ENCODE data around the gene C1QTNF9.
"Not testable (repeated sequence)": the region's sequence is repeated elsewhere in the genome, so short reads cannot be mapped to it uniquely, and the experiment has no call there.

C1QTNF9 gene

DNA sequence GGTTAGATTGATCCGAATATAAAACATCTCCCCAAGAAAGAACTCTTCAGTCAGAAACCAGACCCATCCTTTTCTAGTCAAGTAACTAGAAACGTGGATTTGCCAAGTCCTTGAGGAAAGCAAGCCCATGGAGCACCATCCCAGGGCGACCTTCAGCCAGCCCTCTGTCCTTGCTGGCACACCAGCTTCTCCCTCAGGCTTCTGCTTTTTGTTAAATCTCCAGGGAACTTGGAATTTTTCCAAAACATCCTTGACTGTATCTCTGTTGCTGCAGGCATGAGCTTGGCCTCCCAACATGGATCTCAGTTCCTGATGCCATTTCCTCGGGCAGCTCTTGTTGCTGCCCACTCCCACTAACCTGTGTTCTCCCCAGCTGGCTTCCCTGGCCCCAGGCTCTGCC, 27.1 kb upstream of the C1QTNF9 start:
- no peak for DNase-seq

DNA sequence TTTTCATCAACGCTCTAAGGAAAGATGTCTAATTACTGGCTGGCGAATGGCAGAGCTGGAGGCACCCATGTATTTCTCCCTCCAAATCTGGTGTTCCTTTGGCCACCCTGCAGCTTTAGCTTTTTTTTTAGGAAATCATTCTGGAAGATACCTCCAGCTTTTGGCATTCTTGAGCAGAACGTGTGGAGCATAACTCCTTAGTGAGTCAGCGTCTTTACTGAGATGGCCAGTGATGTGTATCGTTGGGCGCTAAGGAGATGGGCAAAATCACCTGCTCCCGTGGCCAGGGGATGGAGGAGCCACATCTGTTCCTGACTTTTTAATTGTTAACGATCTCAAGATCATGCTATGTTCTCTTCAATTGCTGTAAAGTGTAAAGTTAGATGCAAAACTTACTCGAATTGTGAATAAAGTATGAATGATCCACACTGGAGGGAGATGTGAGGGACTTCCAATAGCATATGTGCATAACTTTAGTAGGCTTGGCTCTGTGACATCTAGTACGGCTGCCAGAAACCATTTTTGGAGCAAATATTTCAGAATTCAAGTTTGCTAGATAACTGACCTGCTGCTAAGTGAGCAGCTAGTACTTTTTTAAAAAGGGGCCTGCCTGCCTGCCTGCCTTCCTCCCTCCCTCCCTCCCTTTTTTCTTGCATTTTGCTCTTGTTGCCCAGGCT, 24.4 kb upstream of the C1QTNF9 start:
- DNase-seq = no peak

DNA sequence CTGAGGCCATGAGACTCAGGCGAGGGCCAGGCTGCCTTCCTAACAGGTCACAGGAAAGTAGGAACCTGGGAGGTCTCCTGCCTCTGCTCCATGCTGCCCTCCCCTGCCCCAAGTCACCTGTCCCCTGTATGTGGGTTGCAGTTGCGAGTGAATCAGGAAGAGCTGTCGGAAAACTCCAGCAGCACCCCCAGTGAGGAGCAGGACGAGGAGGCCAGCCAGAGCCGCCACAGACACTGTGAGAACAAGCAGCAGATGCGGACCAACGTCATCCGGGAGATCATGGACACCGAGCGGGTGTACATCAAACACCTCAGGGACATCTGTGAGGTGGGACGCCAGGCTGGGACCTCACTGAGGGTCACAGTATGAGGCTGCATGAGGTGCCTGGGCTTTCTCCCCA, 22.8 kb upstream of the C1QTNF9 start:
- DNase-seq = no peak

DNA sequence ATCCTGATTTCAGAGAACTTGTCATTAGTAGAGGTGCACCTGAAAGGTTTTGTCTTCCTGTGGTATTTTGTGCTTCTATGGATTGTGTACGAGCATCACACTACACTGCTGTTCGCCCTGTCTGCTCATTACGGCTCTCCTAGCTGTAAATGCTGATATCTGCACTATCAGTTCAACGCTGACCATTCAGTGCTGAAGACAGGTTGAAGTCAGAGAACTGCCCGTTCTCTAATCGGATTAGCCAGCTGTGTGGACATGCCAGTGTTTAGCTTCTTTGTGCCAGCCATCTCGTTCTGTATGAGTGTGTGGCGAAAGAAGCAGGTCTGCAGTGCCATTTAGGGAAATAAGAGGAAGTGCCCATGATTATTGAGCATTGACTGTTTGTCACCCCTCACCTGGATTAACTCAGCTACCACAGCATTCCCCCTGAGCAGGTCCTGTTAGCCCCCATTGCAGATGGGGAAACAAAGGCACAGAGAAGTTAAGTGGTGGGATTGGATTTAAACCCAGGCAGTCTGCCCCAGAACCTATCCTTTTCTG, 21.6 kb upstream of the C1QTNF9 start:
- no peak for DNase-seq

DNA sequence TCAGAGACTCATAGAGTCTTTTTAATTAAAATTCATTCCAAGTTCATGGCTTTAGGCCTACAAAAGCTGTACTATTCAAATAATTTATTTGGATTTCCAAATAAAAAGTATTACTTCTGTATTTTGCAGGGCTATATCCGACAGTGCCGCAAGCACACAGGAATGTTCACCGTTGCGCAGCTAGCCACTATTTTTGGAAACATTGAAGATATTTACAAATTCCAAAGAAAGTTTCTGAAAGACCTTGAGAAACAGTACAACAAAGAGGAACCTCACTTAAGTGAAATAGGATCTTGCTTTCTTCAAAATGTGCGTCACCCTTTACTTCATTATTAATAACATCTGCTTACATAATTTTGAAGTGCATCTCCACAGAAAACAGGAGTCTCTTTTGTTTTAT, 20.5 kb upstream of the C1QTNF9 start:
- DNase-seq = no peak

DNA sequence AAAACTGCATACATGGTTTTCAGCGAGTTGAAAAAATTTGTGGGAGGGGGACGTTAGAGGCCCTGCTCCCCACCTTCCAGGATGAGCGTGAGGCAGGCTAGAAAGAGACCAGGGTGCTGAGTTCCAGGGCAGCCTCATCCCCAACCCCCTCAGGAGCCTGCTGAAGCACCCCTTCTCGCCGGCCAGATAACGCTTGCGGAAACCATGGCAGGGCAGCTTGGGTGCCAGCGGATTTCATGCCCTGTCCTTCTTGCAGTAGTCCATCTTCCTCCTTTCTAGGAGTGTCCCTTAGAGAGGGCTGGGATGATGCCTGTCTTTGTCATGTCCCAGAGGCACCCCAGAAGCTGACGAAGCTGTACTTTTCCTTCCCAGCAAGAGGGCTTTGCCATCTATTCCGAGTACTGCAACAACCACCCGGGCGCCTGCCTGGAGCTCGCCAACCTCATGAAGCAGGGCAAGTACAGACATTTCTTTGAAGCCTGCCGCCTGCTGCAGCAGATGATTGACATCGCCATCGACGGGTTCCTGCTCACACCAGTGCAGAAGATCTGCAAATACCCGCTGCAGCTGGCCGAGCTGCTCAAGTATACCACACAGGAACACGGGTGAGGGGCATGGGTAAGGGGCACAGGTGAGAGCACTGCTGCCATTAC, 19.0 kb upstream of the C1QTNF9 start:
- no peak for DNase-seq

DNA sequence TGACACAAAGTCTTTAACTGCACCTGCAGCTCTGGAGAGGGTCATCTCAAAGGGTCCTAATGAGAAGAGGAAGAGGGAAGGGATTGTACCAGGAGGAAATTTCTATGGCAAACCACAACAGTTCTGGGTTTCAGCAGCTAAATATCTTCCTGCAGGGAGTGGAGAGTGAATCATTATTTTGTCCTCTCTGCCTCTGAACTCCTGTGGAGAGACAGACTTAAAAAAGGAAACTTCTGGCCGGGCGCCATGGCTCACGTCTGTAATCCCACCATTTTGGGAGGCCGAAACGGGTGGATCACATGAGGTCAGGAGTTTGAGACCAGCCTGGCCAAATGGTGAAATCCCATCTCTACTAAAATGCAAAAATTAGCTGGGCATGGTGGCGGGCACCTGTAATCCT, 16.9 kb upstream of the C1QTNF9 start:
- DNase-seq = no peak

DNA sequence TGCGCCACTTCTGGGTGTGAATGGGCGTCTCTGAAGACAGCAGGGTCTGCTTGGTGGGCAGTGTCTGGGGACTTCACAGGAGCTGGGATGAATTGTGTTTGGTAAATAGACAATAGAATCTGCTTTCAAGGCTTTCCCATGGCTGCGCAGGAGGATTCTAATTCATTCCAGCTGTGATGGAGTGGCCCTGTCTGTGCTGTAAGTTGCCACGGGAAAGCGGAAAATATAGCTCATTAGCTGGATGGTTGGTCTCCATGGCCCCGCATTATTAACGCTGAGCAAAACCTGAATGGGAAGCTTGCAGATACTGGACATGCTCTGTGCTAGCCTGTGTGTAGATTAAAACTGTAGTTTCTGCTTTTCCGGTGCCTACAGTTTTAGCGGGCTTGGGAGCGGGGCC, 15.6 kb upstream of the C1QTNF9 start:
- no peak for DNase-seq

DNA sequence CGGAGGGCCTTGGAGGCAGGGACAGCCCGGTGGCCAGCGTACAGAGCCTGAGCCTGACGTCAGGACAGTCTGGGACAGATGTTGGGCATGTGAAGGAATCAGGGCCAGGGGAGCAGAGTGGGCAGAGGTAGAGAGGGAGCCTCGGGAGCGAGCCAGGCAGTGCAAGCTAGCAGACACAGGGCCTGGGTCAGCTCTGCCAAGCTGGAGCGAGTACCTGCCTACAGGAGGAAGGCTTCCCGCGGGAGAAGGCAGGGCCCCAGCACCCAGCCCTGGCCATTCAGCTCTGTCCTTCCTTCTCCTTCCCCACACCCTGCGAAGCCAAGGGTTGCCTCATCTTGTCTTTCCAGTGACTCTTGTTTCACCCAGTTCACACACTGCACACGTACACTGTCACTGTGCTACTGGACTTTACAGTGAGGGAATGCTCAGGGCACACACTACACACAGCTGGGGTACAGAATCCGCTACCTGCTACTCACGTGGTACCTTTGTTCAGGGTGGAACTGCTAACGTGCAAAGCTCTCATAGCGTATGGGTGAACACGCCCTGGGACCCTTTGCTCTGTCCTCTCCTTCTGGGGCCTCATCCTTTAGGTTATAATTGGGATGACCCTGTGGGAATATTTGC, 9.8 kb upstream of the C1QTNF9 start:
- DNase-seq = no peak

DNA sequence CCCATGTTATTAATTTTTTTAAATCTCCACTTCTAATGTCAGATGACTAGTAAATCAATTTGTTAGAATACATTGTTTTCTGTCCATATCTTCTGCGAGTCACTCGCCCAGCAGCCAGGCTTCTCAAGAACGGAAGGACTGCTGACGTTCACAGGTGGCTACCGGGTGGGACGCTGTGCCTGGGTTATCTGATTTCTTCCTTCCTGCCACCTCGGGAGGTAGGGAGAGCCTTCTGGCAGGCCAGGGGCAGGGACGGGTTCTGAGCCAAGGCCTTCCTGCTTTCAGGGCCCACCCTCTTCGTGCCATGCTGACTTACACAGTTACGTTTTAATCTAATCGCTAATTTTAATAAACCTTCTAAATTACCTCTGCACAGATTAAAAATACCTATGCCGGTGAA, 7.9 kb upstream of the C1QTNF9 start:
- DNase-seq = no peak

DNA sequence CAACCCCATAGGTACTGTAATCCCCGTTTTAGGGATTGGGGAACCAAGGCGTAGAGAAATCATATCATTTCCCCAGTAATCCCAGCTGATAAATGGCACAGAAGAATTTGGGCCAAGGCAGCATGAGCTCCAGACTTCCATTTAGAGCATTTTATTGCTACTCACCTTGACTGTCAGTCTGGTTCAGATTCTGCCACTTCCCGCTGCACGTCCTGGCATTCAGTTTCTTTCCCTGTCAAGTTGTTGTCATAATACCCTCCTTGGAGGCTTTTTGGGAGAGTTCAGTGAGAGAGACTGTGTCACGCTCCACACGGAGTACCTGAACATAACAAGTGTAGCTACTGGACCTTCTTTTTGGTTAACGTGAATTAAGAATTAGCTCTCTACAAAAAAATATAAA, 7.5 kb upstream of the C1QTNF9 start:
- no peak for DNase-seq

DNA sequence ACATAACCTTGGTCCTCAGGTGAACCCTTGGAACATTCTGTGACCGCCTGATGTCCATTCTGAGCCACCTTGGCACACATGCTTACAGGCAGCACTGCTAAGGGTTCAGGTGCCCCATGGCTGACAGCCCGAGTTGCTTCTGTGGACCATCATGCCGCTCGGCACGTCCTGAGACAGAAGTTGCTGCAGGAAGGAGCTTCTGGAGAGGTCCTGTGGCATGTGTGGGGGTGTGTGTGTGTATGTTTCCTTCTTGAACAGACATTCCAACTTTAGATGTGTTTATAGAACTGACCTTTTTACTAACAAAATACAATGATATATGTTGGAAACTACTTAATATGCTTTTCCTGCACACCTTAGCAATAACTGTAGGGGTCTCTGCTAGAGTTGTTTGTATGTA, 4.8 kb upstream of the C1QTNF9 start:
- no peak for DNase-seq

DNA sequence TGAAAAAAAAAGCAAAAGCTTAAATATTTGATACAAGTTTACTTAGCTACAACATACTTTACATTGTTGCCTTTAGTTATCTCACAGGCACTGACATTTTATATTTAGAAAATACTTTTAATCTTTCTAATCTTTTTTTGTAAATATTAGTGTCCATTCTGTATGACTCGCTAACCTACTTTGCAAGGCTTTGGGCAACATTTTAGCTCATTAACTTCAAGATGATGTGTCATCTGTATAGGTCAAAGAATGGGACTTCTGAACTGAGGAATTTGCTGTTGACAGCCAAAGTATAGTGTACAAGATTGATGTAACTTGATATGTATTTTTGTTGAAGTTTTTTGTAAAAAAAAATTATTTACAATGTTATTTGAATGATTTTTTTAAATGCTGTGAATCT, 2.7 kb upstream of the C1QTNF9 start:
- DNase-seq = no peak

DNA sequence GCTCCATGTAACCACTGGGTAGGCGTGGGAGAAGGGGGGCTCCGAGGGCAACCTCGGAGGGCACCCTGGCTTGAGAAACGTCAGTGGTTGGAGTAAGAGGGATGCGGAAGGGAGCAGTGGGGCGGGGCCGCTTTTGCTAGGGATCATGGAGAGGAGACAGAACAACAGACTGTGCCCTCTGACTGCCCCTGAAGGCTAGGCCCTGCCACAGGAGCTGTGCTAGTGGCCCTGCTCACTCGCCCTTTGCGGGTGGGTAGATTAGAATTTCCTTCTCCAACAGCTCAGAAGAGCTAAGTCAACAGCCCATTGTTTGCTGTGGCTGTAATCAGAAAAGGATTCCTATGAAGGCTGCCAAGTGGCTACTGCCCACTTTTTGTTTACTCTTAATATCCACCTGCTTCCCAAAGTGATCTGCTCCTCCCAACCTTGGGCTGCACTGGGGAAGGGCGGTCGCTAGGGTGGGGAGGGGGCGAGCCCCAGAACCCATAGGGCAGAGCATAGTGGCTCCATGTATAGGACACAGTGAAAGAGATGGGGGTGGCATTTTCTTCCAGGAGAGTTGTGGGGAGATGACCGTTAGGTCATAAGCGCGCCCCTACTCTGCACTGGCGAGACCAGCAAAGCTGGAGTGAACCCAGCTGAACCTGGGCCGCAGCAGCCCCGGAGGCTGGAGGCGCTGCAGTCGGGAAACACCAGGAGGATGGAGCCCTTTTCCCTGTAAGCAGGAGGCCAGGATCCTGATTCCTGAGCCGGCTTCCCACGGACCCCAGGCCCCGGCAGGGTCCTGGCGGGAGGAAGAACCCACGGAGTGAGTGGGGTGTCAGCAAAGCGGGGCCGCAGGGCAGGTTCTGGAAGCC, 1.9 kb upstream of the C1QTNF9 start:
- DNase-seq = no peak

DNA sequence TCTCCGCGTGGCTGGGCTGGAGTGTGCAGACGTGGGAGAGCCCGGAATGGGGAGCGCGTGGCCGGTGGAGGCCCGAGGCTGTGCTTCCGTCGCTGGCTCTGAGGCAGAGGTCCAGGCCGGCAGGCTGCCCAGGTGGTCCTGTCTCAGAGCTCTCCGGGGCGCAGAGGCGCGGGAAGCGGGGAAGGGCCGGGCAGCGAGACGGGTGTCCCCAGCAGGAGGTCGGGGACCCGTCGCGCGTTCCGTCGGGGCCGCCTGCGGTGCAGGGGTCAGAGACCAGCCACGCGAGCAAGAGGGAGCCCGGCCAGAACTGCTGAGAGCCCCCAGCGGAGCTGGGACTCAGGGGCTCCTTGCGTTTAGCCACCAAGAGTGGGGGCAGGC, 1.3 kb upstream of the C1QTNF9 start:
- no peak for DNase-seq

DNA sequence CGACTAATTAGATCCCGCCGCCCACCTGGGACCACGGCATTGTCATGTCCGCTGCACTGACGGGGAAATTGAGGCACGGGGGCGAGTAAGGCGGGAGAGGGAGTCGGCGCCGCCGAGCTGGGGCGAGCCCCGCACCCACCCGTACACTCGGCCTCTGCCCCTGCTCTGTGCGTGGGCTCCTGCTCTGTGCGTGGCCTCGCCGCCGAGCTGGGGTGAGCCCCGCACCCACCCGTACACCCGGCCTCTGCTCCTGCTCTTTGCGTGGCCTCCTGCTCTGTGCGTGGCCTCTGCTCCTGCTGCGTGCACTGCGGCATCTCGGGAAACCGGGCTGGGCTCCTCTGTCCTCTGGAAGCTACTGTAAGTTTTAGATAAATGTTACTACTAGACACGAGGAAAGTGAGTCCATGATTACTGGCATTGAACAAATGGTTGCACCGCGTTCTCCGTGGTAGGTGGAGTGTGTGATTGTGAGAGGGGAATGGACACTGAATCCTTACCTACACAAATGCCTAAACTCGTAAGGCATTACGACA, 826 bp upstream of the C1QTNF9 start:
- DNase-seq = no peak

DNA sequence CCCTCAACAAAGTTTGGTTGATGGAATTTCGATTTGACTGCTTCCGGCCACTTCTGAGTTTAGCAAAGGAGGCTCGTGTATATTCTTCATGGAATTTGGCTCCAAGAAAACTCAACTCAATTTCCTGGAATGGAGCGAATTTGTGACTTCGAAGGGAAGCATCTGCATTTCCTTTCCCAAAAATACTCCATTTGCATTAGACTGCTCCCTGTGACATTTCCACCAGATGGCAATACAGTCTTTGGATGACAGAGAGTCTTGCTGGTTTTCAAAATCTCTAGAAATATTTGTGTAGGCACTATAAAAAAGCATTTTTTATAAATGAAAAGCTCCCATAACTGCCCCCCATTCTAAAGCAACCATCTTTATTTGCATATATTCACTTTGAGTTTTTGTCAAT, 4.1 kb downstream of the C1QTNF9 start:
- no peak for DNase-seq

DNA sequence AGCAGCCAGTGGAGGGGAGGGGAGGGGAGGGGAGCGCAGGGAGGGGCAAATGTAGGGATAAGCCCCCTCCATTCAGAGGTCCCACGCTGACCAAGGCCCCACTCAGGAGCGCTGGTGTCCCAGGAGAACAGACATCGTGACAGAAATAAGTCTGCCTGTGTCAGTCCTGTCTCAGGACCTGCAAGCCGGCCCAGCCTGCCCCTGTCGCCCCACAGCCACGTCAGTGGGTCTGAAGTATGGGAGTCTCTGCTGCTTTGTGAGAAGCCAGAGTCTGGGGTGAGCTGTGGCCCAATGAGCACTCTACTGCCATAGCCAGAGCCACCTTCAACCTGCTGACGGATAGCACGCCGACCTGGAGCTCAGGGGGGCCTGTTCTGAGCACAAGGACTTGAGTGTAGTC, 8.5 kb downstream of the C1QTNF9 start:
- not testable (repeated sequence) for DNase-seq

DNA sequence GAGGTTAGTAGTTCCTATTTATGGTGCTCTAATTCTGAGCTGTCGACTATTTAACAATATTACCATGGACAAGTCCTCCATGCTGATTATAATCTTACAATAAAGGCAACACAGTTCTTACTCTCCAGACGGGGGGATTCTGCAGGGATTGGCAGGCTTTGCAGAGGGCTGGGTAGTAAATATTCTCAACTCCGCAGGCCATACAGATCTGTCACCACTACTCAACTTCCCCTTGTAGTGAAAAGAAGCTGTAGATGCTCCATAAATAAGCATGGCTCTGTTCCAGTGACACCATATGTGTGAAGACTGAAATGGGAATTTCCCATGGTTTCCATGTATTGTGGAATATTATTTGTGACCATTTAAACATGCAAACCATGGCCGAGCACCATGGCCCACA, 9.5 kb downstream of the C1QTNF9 start:
- DNase-seq = not testable (repeated sequence)

DNA sequence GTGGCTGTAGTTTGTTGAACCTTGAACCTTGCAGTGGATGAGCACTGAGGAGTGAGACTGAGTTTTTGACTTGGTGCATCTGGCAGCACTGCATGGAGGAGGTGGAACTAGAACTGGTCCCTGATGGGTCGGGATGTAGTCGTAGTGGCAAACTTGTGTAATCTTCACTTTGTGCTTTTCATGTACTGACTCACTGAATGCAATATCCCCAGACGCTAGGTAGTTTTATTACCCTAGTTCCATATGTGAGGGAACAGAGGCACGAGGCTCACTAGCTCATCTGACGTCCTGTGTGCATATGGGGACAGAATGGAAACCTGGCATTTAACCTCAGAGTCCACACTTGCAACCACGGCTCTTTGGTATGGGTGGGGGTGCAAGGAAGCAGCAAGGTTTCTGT, 10.3 kb downstream of the C1QTNF9 start:
- not testable (repeated sequence) for DNase-seq

DNA sequence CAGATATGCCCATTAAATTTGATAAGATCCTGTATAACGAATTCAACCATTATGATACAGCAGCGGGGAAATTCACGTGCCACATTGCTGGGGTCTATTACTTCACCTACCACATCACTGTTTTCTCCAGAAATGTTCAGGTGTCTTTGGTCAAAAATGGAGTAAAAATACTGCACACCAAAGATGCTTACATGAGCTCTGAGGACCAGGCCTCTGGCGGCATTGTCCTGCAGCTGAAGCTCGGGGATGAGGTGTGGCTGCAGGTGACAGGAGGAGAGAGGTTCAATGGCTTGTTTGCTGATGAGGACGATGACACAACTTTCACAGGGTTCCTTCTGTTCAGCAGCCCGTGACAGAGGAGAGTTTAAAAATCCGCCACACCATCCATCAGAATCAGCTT, 12.0 kb downstream of the C1QTNF9 start:
- not testable (repeated sequence) for DNase-seq

DNA sequence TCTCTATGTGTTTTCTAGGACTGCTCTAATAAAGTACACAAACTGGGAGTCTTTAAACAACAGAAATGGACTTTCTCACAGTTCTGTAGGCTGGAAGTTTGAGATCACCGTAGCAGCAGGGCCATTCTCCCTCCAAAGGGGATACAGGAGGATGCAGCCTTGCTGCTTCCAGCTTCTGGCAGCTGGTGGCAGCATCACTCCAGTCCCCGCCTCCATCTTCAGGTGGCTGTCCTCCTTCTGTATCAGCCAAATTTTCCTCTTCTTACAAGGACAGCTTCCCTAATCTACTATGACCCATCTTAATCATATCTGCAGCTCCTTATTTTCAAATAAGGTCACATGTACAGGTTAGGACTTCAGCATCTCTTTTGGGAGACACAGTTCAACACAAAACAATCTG, 13.1 kb downstream of the C1QTNF9 start:
- DNase-seq = not testable (repeated sequence)
